Measurements from ENCODE around the gene CHD9. TPM values are rescaled to one million over a fixed set of nuclear protein-coding genes. Genes with fewer than 3 reads are reported as not detected.

The CHD9 gene
- total and polyA plus RNA-seq, 7 donors, result 13.8 to 88.5 (median 55.5) TPM

GRCh38 chr16:53209429-53209828 lies 154.6 kb downstream of the CHD9 start:
- Histone ChIP-seq H3K36me3 (no peaks in the 10 kb centered on the region), H3K27ac (peak overlapping the region; percentile 79 to 82 (median 81)), H3K4me3 (peak overlapping the region; percentile 9 to 43 (median 40)), H3K4me1 (peaks cover 0 to 76% (median 41%) of the 10 kb centered on the region in 4 donors), H3K27me3 (no peaks in the 10 kb centered on the region), H3K9me3 (no peaks in the 10 kb centered on the region)
- no peak for TF ChIP-seq POLR2AphosphoS5 (IDR thresholded peaks at IDR 0.05)
- TF ChIP-seq EP300 (IDR thresholded peaks at IDR 0.05), result no peak
- TF ChIP-seq, protein P1, sequence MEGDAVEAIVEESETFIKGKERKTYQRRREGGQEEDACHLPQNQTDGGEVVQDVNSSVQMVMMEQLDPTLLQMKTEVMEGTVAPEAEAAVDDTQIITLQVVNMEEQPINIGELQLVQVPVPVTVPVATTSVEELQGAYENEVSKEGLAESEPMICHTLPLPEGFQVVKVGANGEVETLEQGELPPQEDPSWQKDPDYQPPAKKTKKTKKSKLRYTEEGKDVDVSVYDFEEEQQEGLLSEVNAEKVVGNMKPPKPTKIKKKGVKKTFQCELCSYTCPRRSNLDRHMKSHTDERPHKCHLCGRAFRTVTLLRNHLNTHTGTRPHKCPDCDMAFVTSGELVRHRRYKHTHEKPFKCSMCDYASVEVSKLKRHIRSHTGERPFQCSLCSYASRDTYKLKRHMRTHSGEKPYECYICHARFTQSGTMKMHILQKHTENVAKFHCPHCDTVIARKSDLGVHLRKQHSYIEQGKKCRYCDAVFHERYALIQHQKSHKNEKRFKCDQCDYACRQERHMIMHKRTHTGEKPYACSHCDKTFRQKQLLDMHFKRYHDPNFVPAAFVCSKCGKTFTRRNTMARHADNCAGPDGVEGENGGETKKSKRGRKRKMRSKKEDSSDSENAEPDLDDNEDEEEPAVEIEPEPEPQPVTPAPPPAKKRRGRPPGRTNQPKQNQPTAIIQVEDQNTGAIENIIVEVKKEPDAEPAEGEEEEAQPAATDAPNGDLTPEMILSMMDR (IDR thresholded peaks at IDR 0.05), result no peak
- no peak for TF ChIP-seq POLR2A (IDR thresholded peaks at IDR 0.05)
- 3 to 18% methylated on average over 5 of the region's 5 CpGs for WGBS, 2 donors
- DNase-seq, result no peak
- intact Hi-C loops (cut with DNase I), result loop anchor here (2.0 to 5.0 kb wide), 2 partner anchors 52 to 155 kb away; partner anchors contain the start of gene CHD9

- Histone ChIP-seq H3K9me3 (no peaks in the 10 kb centered on the region), H3K4me1 (peaks cover 0 to 78% (median 42%) of the 10 kb centered on the region in 4 donors), H3K36me3 (no peaks in the 10 kb centered on the region), H3K27me3 (no peaks in the 10 kb centered on the region), H3K4me3 (peak overlapping the region in 3 of 4 donors; percentile 39 to 43 (median 42)), H3K27ac (peak overlapping the region; percentile 79 to 82 (median 81))
- intact Hi-C loops (cut with DNase I), result loop anchor here (2.0 to 5.0 kb wide), 2 partner anchors 53 to 155 kb away; partner anchors contain the start of gene CHD9
- WGBS, 2 donors, result 6 to 21% methylated on average over 2 of the region's 2 CpGs
- DNase-seq, result no peak
- TF ChIP-seq POLR2A (IDR thresholded peaks at IDR 0.05) (no peak), EP300 (IDR thresholded peaks at IDR 0.05) (no peak), POLR2AphosphoS5 (IDR thresholded peaks at IDR 0.05) (no peak)
- TF ChIP-seq, protein P1 (IDR thresholded peaks at IDR 0.05), result no peak
These were observed 155.1 kb downstream of the CHD9 start for GRCh38 chr16:53209877-53210276.

DNA sequence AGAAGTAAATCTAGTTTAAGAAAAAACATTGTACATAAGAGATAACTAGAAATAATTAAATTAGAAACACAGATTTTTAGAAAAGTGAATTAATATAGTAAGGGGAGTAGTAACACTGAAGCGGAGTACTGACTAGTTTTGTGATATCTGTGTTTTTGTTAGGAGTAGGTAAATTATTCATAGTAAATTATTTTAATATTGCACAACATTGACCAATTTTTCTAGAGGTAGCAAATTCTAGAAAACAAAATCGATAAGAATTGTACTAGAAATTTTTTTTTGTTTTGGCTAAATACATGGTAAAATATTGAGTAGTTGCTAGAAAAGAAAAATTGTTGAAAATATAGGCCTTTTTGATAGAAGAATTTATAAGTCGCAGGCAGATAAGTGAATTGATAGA lies 156.5 kb downstream of the CHD9 start:
- intact Hi-C loops (cut with DNase I), result no loop called here
- H3K27ac ChIP-seq, result no peak overlapping the region
- peak overlapping the region in 1 of 4 donors; percentile 43 for H3K4me3 ChIP-seq
- H3K9me3 ChIP-seq, result no peaks in the 10 kb centered on the region
- DNase-seq, result no peak
- H3K4me1 ChIP-seq, result peaks cover 0 to 89% (median 46%) of the 10 kb centered on the region in 4 donors
- WGBS, 2 donors, result 86 to 92% methylated on average over 3 of the region's 3 CpGs
- H3K36me3 ChIP-seq, result no peaks in the 10 kb centered on the region
- H3K27me3 ChIP-seq, result no peaks in the 10 kb centered on the region
- TF ChIP-seq POLR2A (IDR thresholded peaks at IDR 0.05), result no peak
- TF ChIP-seq, protein P1 (IDR thresholded peaks at IDR 0.05), result no peak
- TF ChIP-seq EP300 (IDR thresholded peaks at IDR 0.05), result no peak
- TF ChIP-seq POLR2AphosphoS5 (IDR thresholded peaks at IDR 0.05), result no peak

- Histone ChIP-seq H3K27me3 (no peaks in the 10 kb centered on the region), H3K36me3 (no peaks in the 10 kb centered on the region), H3K4me3 (no peak overlapping the region), H3K27ac (peak overlapping the region in 1 of 4 donors; percentile 25), H3K9me3 (no peaks in the 10 kb centered on the region), H3K4me1 (peaks cover 0 to 92% (median 40%) of the 10 kb centered on the region in 4 donors)
- intact Hi-C loops (cut with DNase I), result no loop called here
- no peak for TF ChIP-seq POLR2A (IDR thresholded peaks at IDR 0.05)
- no peak for TF ChIP-seq EP300 (IDR thresholded peaks at IDR 0.05)
- TF ChIP-seq, protein P1 (IDR thresholded peaks at IDR 0.05), result no peak
- TF ChIP-seq POLR2AphosphoS5 (IDR thresholded peaks at IDR 0.05), result no peak
- no peak for DNase-seq
These were observed 158.1 kb downstream of the CHD9 start for GRCh38 chr16:53212893-53213223.

- 60 to 84% methylated on average over 2 of the region's 2 CpGs for WGBS, 2 donors
- Histone ChIP-seq H3K9me3 (no peaks in the 10 kb centered on the region), H3K4me1 (peaks cover 0 to 90% (median 35%) of the 10 kb centered on the region in 4 donors), H3K4me3 (no peak overlapping the region), H3K27ac (no peak overlapping the region), H3K27me3 (no peaks in the 10 kb centered on the region), H3K36me3 (no peaks in the 10 kb centered on the region)
- no peak for TF ChIP-seq EP300 (IDR thresholded peaks at IDR 0.05)
- no peak for TF ChIP-seq POLR2AphosphoS5 (IDR thresholded peaks at IDR 0.05)
- TF ChIP-seq, protein P1 (IDR thresholded peaks at IDR 0.05), result no peak
- TF ChIP-seq POLR2A (IDR thresholded peaks at IDR 0.05), result no peak
- intact Hi-C loops (cut with DNase I), result no loop called here
- no peak for DNase-seq
These were observed 158.8 kb downstream of the CHD9 start for GRCh38 chr16:53213542-53213941.

Measured in sigmoid colon (tissue), 7 donors.